ENCODE measurements around the gene NWD2.
"Not testable (repeated sequence)": the region's sequence is repeated elsewhere in the genome, so short reads cannot be mapped to it uniquely, and the experiment has no call there.

Gene NWD2, protein sequence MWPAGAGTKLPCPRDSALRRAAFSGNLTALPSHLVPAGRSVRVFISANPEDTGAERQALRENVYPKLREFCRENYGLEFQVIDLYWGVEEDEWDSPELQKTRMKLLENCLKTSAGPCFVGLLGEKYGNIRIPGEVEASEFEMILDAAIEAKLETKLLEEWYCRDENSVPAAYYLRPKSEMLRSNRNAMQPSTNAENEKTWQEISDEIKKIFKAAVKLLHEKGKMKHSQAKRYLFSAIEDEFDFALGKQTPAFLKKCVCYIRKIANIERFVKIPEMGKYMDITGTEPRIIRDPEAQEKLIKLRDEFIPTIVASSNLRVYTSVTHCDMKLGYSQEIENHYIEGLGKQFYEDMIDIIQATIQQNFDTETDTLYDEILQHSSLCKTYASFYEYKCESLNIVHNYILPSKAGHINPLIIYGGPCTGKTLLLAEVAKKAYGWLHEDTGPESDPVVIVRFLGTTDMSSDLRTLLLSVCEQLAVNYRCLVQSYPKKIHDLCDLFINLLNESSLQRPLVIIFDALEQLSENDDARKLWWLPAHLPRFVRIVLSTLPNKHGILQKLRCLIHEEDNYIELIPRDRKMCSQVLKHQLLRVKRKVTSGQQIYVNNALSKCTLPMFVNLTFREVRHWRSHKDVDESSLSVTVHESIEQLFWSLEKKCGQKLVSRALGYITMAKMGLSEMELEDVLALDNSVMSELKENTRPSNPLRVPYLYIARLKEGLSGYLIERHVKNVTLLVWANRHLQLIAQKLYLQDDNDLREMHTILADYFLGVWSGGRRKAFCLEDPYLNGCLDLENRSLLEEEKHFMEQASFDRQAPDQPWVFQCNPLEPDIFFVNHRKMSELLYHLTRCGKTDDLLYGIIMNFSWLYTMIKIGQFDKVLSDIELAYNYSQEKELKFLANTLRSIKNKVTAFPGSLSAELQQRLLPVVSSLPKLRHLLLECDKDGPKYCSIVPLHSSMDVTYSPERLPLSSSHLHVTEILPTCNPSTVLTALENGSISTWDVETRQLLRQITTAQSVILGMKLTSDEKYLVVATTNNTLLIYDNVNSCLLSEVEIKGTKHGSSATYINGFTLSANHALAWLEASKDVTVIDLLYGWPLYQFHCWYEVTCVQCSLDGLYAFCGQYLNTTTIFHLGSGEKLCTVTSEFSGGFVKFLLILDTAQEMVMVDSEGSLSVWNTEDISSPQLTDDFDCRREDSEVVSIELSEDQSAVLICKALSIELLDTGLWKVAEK (N-terminal part only)

DNA sequence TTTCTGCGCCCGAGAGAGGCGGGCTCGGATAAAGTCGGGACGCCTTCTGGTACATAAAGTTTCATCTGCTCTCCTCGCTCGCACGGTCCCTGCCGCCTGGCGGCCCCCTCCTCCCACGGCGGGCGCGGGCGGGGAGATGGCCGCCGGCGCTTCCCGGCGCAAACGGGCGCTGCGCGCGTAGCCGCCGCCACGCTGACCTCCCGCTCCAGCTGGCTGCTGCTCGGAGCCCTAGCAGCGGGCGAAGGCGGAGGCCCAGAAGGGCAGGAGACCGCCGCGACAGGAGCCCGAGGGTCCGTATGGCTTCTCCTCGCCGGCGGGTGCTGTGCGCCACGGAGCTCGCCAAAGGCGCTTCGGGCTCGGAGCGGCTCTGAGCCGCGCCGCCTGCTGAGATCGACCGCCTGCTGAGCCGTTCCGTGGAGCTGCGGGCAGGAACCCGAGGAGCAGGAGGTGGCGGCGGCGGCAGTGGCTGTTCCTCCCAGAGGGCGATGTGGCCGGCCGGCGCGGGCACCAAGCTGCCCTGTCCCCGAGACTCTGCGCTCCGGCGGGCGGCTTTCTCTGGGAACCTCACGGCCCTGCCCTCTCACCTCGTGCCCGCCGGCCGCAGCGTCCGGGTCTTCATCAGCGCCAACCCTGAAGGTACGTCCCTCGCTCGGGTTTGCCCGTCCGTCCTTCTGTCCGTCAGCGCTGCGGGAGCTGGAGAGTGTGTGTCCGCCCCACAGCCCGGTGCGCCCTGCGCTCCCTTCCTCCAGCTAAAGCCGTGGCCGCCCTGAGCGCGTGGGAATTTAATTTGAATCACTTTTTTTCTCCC lies at the start of gene NWD2:
NWD2 (plus strand) TSS at position 161 of the 808 bp plus-strand sequence; CDS start at position 486, 325 bp downstream.
- DNase-seq: no peak

DNA sequence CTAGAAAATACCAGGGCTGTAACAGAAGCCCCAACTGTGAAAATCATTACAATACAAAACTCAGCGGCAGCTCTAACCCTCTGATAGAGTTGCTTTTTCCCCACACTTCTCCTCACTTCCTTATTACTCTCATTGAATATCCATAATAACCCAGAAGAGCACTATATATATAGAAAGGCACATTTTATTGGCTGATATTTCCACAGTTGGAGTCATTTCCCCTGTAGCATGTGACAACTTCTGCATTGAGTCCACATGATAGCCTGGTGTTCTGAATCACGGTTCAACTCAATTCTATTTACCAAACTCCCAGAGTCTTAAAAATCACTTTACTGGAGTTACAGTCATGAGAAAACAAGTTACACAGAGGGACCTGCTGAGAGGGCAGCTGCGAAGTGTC lies 46.6 kb upstream of the NWD2 start:
- no peak for DNase-seq

DNA sequence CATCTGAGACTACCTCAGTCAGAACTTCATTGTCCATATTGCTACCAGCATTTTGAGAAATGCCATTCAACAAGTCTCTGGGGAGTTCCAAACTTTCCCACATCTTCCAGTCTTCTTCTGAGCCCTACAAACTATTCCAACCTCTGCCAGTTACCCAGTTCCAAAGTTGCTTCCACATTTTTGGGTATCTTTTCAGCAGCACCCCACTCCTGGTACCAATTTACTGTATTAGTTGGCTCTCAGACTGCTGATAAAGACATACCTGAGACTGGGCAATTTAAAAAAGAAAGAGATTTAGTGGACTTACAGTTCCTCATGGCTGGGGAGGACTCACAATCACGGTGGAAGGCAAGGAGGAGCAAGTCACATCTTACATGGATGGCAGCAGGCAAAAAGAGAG lies 39.8 kb upstream of the NWD2 start:
- not testable (repeated sequence) for DNase-seq

DNA sequence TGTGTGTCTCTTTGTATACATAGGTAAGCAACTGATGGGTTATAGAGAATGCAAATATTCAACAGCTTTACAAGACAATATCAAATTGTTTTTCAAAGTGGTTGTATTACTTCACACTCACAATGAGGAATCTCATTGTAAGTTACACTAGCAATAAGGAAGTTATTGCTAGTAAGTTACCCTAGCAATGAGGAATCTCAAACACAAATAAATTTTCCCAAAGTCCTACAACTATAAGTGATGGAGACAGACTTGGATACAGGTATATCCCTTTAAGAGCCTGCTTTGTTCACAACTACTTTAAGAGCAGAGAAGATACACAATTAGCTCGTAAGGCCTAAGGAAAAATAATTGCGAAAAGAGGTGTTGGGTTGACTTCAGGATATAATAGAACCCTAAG lies 28.3 kb upstream of the NWD2 start:
- no peak for DNase-seq

DNA sequence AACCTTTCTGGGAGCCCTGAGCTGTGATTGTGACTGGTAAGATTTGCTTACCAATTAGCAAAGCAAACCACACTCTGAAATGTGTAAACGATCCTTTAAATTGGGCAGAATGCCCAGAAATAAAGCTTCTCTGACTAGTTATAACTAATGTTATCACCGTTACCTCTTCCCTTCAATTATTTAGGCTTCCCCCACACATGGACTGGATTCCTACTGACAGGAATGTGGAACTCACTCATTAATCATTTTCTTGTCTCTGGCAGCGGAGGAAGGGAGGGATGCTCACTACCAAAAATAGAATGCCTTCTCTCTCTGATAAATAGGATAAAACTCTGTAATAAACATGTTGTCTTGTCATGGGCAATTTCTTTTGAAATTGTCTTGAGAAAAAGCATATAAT lies 25.3 kb upstream of the NWD2 start:
- no peak for DNase-seq

DNA sequence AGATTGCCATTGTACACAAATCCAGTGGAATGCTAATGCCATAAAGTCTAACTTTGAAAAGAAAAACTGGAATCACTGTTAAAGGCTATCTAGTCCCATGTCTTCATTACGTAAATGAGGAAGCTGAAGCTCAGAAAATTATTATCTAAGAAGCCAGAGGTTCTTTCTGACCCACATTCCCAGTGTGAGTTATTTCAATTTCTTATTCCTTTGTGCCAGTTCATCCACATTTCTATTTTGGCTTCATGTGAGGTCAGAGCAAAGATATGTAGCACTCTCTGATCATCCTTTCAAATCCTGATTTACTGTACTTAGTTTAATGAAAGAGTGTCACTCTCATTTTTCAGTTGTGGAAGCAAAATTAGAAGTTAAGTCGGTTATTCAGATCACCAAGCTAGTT lies 24.6 kb upstream of the NWD2 start:
- DNase-seq: no peak

DNA sequence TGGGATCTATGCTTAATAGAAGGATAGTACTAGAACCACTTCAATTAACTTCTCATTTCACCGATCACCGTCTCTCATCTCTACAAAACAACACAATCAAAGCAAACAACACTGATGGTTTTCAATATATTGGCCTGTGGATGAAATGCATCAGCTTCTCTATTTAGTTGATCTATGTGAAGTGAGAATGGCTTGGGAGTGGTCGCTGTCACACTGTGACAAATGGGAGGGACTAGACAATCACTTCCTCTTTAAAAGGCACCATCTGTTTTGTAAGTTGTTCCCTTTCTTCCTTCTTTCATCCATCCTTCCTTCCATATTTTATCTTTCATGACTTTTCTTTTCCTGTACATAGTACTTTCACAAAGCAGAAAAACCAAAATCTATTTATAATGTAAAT lies 23.9 kb upstream of the NWD2 start:
- DNase-seq: no peak

DNA sequence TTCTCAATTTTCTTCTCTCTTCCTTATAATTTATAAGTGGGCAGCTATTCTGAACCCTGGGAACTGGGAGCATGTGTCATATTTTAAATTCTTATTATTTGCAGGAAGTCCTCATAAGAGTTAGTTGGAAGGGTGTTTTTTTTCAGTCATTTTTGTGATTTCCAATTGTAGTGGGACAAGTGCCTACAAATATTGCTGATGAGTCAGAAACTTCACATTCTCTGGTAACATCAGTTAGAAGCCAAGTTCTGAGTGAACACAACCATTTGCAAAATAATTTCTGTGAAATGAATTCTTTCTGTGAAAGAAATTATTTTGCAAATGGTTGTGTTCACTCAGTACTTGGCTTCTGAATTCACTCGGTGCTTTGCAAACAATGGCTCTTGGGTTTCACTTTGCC lies 20.8 kb upstream of the NWD2 start:
- DNase-seq: no peak

DNA sequence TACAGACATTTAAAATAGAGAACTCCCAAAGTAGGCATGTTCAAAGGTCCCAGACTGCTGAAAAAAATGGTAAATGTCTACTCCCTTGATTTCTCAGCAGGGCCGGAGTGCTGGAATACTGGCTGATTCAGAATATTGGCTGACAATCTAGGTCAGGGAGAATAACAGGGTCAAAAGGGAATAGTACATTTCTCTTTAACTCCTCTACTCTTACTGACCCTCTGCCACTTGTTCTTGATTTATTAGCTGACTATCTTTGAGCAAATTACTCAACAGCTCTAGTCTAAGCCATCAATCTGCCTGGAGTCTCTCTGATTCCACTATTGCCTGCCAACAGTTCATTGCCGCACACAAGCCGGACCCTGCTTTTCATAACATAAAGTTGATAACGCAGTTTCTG lies 19.7 kb upstream of the NWD2 start:
- no peak for DNase-seq

DNA sequence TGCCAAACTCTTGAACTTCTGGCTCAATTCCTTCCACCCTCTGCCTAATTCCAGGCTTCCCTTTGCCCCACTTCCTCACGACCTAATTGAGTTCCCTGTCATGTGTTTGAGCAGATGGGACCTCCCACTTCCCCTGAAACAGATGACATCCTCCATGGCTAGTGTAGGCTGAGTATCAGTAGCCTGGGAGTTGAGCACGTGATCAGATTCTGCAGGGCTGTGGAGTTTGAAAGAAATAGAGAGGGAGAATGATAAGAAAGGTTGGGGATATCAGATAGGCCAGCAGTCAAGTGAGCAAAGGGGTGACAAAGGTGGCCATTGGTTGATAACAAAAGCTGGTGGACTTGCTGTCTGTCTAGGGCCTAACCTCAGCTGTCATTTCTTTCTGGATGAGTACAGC lies 18.8 kb upstream of the NWD2 start:
- DNase-seq: no peak

DNA sequence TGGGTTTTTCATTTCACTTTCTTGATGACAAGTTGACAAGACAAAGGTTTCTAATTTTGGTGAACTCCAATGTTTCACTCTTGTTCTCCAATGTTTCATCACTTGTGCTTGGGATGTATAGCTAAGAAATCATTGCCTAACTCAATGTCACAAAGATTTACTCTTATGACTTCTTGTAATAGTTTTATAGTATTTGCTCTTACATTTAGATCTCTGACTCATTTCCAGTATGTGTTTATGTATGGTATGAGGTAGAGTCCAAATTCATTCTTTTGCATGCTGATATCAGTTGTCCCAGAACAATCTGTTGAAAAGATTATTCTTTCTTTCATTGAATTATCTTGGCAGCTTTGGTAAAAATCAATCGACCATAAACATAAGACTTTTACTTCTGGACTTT lies 12.2 kb upstream of the NWD2 start:
- DNase-seq: no peak

DNA sequence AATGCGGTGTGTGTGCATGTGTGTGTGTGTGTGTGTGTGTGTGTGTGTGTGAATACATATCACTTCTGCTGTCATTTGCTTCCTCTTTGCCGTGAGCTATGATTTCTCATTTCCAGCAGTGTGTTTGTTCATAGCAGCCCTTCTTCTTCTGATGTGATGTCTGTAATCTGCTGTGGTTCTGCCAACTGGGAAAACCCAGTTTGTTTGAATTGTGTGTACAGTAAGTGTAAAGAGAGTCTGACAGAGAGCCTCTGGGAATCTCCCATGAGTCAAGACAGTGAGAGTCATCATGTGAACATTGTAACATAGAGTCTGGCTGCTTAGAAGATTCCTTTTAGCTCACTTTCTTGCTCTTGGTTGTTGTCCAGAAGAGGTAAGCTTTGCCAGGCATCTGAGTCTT lies 8.4 kb upstream of the NWD2 start:
- no peak for DNase-seq

DNA sequence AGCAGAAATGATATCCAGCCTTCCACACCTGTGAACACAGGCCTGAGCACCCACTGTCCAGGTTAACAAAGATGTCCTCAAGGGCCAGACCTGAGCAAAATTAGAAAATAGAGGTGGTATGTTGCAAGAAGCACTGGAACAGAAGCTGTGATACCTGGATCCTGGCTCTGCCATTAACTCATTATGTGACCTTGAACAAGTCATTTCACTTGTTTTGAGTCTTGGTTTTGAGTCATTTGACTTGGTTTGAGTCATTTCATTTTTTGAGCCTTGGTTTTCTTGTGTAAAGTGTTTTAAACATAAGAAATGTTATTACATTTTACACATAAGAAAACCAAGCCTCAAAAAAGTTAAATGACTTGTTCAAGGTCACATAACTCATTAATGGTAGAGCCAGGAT lies 2.9 kb upstream of the NWD2 start:
- no peak for DNase-seq

DNA sequence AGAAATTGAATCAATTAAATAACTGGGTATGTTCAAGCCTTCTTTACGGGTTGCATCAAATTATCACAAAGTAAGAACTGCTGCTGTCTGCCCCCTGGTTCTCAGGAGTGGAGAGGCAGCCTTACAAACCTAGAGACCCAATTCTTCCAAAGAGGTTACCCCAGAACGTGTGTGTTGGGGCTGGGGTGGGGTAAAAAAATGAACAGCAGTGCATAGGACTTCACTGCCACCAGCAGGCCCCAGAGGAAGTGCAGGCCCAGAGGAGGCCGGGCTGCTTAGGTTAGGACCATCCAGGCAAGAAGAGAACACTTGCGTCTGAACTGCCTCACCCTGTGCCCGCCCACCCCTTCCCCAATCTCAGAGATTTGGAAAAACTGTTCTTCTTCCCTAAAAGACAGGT lies 1.5 kb upstream of the NWD2 start:
- no peak for DNase-seq

DNA sequence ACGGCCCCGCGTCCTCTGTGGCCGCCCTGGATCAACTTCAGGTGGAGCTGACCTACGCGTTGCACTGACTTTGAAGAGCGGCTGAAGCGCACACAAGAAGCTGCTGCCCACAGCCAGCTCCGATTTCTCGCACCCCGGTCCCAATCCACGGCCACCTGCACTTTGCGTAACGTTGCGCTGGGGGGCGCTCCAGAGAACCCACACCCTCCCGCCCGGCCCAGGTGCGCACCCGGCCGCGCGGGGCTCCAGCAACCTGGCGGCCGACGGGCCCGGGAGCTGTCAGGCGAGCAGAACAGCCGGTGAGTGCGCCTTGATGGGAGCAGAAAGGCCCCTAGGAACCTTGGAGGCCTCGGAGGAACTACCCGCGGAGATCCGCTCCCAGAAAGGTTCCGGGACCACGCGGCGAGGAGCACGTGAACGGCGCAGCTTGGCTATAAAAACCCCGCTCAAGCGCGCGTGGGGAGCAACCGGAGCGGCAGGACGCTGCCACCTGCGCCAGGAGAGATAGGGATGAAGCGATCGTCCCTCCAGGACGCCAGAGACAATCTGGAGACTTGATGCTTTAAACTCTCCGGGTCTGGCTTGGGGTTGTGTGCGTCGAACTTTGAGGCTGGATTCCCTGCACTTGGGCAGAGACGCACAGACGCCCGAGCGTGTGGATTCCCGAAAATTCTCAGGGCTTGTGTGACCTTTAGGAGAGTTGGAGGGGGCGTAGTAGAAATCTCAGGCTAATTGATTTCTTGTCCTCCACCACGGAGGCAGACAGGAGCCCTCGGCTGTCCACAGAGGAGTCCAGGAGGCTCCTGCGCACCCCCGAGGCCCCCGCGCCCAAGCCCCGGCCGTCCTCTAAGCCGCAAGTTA lies 591 bp upstream of the NWD2 start:
- no peak for DNase-seq

DNA sequence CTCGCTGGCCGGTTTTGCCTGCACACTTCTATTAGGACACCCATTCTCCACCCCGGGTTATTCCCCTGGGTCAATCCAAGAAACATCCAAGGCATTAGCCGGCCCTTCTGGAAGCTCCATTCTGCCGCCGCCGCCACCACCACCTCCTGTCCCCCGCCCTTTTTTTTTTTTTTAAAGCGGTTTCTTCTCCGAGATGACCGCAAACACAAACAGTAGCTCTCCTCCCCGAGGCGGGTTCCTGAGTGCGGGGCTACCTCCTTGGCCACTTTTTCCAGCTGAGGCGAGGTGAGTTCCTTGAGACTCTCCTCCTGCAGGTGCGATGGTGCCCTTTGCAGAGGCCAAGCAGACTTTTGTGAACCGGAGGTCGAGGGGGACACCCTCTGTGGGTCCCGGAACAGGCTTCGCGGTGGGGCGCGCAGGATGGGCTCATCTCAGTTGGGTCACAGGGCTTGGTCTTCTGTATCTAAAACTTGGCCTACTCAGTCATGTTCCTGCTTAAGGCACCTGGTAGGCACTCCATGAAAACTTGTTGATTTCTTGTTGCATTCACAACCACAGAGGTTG lies 930 bp downstream of the NWD2 start:
- DNase-seq: no peak

DNA sequence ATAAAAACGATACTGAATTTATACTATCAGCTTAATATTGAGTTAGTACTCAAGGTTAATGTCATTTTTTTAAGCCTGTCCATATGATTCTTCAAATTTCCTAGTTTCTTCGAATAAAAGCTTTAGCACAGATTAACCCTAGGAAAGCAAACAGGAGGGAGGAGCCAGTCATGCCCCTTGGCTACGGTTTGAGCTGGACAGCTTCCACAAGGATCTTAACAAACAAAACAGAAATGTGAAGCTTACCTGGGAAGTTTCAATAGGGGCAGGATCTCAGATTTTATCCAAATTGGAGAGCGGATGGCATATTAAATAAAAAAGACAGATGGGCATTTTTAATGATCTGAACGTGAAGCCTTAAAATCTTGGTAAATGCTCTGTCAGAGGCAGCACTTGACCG lies 2.3 kb downstream of the NWD2 start:
- DNase-seq: no peak

DNA sequence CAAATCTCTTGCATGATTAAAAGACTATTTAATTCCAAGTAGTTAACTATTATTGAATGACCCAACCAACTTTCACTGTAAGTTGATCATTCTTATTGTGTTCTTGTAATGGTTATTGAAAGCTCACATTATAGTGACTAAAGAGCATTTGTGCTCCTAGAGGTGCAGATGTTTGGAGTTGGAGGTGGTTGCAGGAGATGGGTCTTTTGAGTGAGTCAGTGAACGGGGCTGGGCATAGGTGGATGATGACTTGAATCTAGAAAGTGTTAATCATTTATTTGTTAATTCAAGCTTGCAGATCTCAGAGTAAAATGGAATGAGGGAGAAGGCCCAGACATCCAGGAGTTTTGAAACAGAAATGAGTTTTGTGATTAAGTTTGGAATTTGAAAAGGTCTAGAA lies 13.7 kb downstream of the NWD2 start:
- no peak for DNase-seq

DNA sequence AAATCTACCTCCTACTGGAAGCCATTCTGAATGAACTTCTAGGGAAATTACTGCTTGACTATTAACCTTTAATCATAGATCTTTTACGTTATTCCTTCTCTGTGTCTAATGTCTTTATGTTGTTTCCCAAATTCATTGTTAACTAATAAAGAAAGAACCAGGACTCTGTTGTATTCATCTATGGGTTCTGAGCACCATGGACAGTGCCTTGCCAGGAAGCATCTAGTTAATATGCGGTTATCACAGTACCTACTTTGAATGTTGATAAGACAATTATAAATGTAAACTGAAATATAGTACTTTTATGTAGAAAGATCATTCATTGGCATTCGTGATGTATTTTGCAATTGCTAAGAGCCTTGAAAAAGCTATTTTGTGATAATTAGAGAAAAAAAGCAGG lies 23.8 kb downstream of the NWD2 start:
- no peak for DNase-seq

DNA sequence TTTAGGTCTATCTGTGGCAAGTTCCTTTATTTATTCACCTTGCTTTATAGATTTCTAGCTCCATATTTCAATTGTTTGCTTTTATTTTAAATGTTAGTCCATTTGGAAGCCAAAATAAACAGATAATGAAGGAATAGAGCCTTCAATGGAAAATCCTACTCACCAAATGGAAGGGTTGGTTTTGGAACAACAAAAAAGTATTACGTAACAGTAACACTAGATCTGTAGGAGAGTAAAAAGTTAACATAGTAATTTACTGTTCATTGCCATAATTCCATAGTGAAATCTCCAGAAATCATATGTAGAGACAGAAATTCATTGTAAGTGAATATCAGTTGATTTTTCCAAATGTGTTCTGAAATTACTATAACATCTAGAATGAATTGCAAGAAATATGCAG lies 34.6 kb downstream of the NWD2 start:
- no peak for DNase-seq

DNA sequence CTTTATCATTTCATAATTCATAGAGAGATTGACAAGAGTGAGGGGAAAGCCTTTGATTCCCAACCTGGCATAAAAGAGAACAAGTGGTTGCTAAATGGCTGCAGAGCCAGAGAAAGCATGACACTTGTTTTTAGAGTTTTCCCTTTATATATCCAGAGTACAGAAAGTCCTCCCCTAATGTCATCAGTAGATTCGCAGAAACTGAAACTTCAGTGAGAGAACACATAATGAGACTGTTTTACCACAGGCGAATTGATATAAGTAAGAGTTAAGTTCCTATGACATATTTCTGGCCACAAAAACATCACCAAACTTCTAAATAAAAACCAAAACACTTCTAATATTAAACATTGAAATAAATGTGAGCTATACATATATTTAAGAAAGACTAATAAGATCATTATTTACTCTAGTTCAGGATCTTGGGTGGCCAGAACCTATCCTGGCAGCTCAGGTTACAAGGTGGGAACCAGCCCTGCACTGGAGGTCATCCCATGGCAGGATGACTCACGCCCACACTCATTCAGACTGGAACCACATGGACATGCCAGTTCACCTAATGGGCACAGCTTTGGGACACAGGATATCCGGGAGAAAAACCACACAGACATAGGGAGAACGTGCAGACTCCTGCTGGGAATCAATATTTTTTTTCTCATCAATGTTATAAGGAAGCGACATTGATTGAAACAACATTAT lies 35.5 kb downstream of the NWD2 start:
- DNase-seq: no peak
